ENCODE measurements around the gene SUN2. TPM values are rescaled to one million over a fixed set of nuclear protein-coding genes. Genes with fewer than 3 reads are reported as not detected.

SUN2 gene
- total RNA-seq, 4 donors from 2014 or later: 94.2 to 307 (median 191) TPM

DNA sequence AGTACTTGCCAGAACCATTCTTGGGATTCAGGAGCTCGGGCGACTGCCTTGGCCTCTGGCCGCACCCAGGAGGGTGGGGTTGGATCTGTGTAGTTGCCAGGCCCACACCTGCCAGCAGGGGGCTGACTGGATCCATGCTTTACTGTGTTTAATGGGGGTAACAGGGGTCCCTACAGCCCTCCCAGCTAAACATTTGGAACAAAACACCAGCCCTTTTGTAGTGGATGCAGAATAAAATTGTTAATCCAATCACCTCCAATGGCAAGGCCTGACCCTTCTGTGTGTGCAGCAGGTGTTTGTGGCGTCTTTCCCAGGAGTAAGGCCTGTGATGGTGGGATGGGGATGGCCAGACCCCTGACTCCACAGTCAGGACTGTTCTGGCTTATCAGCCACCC, 22.5 kb downstream of the SUN2 start:
- H3K4me1 ChIP-seq: peaks cover 21 to 54% (median 27%) of the 10 kb centered on the region in 3 donors
- TF ChIP-seq, protein P1, sequence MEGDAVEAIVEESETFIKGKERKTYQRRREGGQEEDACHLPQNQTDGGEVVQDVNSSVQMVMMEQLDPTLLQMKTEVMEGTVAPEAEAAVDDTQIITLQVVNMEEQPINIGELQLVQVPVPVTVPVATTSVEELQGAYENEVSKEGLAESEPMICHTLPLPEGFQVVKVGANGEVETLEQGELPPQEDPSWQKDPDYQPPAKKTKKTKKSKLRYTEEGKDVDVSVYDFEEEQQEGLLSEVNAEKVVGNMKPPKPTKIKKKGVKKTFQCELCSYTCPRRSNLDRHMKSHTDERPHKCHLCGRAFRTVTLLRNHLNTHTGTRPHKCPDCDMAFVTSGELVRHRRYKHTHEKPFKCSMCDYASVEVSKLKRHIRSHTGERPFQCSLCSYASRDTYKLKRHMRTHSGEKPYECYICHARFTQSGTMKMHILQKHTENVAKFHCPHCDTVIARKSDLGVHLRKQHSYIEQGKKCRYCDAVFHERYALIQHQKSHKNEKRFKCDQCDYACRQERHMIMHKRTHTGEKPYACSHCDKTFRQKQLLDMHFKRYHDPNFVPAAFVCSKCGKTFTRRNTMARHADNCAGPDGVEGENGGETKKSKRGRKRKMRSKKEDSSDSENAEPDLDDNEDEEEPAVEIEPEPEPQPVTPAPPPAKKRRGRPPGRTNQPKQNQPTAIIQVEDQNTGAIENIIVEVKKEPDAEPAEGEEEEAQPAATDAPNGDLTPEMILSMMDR (IDR thresholded peaks at IDR 0.05): peak; percentile 74 to 89 (median 78)
- no peak for TF ChIP-seq POLR2A (IDR thresholded peaks at IDR 0.05)
- no peaks in the 10 kb centered on the region for H3K9me3 ChIP-seq
- DNase-seq: no peak
- H3K27ac ChIP-seq: peak overlapping the region; percentile 60 to 83 (median 78)
- intact Hi-C loops (cut with DNase I): no loop called here
- peaks cover 60 to 88% (median 68%) of the 10 kb centered on the region in 3 donors for H3K36me3 ChIP-seq
- H3K4me3 ChIP-seq: no peak overlapping the region
- 34% methylated on average over 4 of the region's 4 CpGs; no CpG with 5 or more reads in 1 of the 2 donors for WGBS, 2 donors
- no peaks in the 10 kb centered on the region for H3K27me3 ChIP-seq

DNA sequence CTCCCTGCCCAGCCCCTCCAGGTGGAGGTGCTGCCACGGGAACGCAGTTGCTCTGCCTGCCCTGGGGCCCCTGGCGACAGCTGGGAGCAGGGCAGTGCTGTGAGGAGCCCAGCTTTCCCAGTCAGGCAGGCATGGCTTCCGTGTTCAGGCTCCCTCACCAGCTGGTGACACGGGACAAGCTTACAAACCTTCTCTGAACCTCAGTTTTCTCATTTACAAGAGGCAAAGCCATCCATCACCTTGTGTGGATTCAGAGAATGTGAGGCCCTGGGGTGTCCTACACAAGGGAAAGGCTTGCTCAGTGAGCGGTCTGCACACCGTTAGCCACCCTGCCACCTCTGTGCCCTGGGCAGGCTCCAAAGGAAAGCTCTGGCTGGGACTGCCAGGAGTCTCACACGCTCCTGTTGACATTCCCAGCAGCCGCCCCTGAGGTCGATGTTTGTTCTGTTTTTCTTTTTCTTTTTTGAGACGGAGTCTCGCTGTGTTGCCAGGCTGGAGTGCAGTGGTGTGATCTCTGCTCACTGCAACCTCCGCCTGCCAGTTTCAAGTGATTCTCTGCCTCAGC, 23.5 kb downstream of the SUN2 start:
- TF ChIP-seq POLR2A (IDR thresholded peaks at IDR 0.05): no peak
- TF ChIP-seq, protein P1 (IDR thresholded peaks at IDR 0.05): no peak
- peaks cover 60 to 88% (median 68%) of the 10 kb centered on the region in 3 donors for H3K36me3 ChIP-seq
- no peak for DNase-seq
- H3K9me3 ChIP-seq: no peaks in the 10 kb centered on the region
- peak overlapping the region in 3 of 4 donors; percentile 75 to 83 (median 82) for H3K27ac ChIP-seq
- WGBS, 2 donors: 51 to 64% methylated on average over 5 to 10 of the region's 13 CpGs
- no peaks in the 10 kb centered on the region for H3K27me3 ChIP-seq
- H3K4me1 ChIP-seq: peaks cover 21 to 54% (median 27%) of the 10 kb centered on the region in 3 donors
- H3K4me3 ChIP-seq: no peak overlapping the region
- intact Hi-C loops (cut with DNase I): no loop called here

DNA sequence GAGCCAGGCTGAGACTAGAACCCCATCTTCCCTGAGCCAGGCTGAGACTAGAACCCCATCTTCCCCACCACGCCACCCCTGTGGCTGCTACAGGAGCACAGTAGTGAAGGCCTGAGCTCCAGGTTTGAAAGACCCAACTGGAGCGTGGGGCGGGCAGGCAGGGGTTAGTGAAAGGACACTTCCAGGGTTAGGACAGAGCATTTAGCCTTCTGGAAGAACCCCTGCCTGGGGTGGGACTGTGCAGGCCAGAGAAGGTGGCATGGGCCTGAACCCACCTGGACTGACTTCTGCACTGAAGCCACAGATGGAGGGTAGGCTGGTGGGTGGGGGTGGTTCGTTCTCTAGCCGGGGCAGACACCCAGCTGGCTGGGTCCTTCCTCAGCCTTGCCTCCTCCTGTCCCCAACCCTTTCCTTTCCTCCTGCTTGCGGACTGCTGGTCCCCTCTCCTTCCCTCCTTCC, 24.1 kb downstream of the SUN2 start:
- Histone ChIP-seq H3K27me3 (no peaks in the 10 kb centered on the region), H3K27ac (peak overlapping the region in 2 of 4 donors; percentile 82 to 83), H3K9me3 (no peaks in the 10 kb centered on the region), H3K4me3 (no peak overlapping the region), H3K4me1 (peaks cover 21 to 54% (median 27%) of the 10 kb centered on the region in 3 donors), H3K36me3 (peaks cover 60 to 88% (median 70%) of the 10 kb centered on the region in 3 donors)
- WGBS, 2 donors: 68 to 96% methylated on average over 3 to 4 of the region's 6 CpGs
- no peak for TF ChIP-seq POLR2A (IDR thresholded peaks at IDR 0.05)
- TF ChIP-seq, protein P1 (IDR thresholded peaks at IDR 0.05): no peak
- DNase-seq: no peak
- intact Hi-C loops (cut with DNase I): no loop called here

DNA sequence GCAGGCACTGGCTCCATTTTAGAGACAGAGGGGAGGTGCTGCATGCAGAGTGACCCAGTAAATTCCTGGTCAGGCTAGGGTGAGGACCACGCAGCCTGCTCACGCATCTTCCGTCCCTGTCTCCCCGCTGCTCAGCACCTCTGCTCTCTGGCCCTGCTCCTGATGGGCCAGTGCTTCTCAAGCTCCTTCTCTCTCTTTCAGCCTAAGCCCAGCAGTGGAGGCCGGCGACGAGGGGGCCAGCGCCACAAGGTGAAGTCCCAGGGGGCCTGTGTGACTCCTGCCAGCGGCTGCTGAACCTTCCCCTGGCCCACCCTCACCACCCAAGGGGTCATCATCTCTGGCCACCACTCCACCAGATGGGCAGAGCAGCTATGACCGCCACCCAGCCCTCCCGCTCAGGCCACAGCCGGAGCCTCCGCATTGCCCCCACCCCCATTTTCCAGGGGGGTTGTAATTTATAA, 25.4 kb downstream of the SUN2 start:
- Histone ChIP-seq H3K4me1 (peaks cover 21 to 42% (median 27%) of the 10 kb centered on the region in 3 donors), H3K36me3 (peaks cover 60 to 88% (median 72%) of the 10 kb centered on the region in 3 donors), H3K27me3 (no peaks in the 10 kb centered on the region), H3K27ac (no peak overlapping the region), H3K9me3 (no peaks in the 10 kb centered on the region), H3K4me3 (no peak overlapping the region)
- no peak for TF ChIP-seq POLR2A (IDR thresholded peaks at IDR 0.05)
- TF ChIP-seq, protein P1 (IDR thresholded peaks at IDR 0.05): no peak
- intact Hi-C loops (cut with DNase I): no loop called here
- WGBS, 2 donors: 92 to 100% methylated on average over 5 to 13 of the region's 13 CpGs
- no peak for DNase-seq

DNA sequence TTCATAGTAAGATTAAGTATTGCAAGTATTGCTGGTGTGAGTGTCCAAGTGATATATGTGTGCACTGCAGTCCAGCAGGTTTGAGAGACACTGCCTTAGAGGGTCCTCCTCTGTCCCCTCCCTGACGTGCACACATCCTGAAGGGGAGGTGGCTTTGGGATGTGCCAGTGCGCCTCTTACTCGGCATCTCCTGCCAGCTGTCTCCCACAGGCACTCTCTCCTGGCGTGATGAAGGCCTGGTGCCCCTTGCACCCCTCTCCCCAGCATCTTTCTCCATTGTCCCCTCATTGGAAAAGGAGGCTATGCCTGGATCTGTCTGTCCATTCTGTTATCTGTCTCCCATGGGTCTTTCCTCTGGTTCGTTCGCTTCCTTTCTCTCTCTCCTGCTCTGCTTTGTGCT, 25.9 kb downstream of the SUN2 start:
- Histone ChIP-seq H3K4me1 (peaks cover 21 to 37% (median 27%) of the 10 kb centered on the region in 3 donors), H3K4me3 (no peak overlapping the region), H3K36me3 (peaks cover 65 to 88% (median 70%) of the 10 kb centered on the region in 3 donors), H3K27me3 (no peaks in the 10 kb centered on the region), H3K27ac (no peak overlapping the region), H3K9me3 (no peaks in the 10 kb centered on the region)
- TF ChIP-seq, protein P1 (IDR thresholded peaks at IDR 0.05): no peak
- no peak for TF ChIP-seq POLR2A (IDR thresholded peaks at IDR 0.05)
- intact Hi-C loops (cut with DNase I): no loop called here
- WGBS, 2 donors: 78 to 86% methylated on average over 5 to 6 of the region's 6 CpGs
- no peak for DNase-seq

Data from esophagus squamous epithelium (tissue), 5 donors.